Chondrocyte (in vitro differentiated cells): ENCODE data around the gene CCDC127. TPM values are rescaled to one million over a fixed set of nuclear protein-coding genes. Genes with fewer than 3 reads are reported as not detected.

Experiments used
- DNase-seq: peaks from one replicate; pipeline ENCODE4 v3.0.0; 2021; ENCODE audit warnings: mixed read lengths, low spot score
- H3K27ac Mint-ChIP-seq: one replicate; pipeline ENCODE4 v1.8.0; 2021; ENCODE audit warnings: mild to moderate bottlenecking, moderate library complexity, mixed read lengths; ENCODE audit not compliant: unreplicated experiment
- H3K27me3 Mint-ChIP-seq: 2 replicates; pipeline ENCODE4 v1.8.0; 2021; ENCODE audit warnings: low read depth, mixed read lengths
- H3K36me3 Mint-ChIP-seq: 2 replicates; pipeline ENCODE4 v1.8.0; 2021; ENCODE audit warnings: low read depth, mixed read lengths
- H3K4me1 Mint-ChIP-seq: 2 replicates; pipeline ENCODE4 v1.8.0; 2021; ENCODE audit warnings: low read depth, mild to moderate bottlenecking, mixed read lengths
- H3K4me3 Mint-ChIP-seq: one replicate; pipeline ENCODE4 v1.8.0; 2021; ENCODE audit warnings: mild to moderate bottlenecking, moderate library complexity, mixed read lengths; ENCODE audit not compliant: unreplicated experiment
- H3K9me3 Mint-ChIP-seq: 2 replicates; pipeline ENCODE4 v1.8.0; 2021; ENCODE audit warnings: low read depth, mixed read lengths
- CTCF ChIP-seq: fragments of 200-600 bp; sonication (generic); IDR thresholded peaks from 2 replicates; pipeline ENCODE4 v1.5.0; 2021; ENCODE audit warnings: antibody characterized with exemption, mild to moderate bottlenecking, moderate library complexity
- total RNA-seq: library from RNA; stranded (reverse); gene quantifications from 3 replicates; pipeline ENCODE4 v1.2.1, GENCODE V29; 2021

The CCDC127 gene
- total RNA-seq, 1 donor from 2014 or later, result 8.0 TPM

GRCh38 chr5:155651-156410 lies 62.1 kb downstream of the CCDC127 start:
- H3K9me3 Mint-ChIP-seq, result no peaks in the 10 kb centered on the region
- H3K36me3 Mint-ChIP-seq, result peaks cover 3% of the 10 kb centered on the region
- H3K27ac Mint-ChIP-seq, result no peak overlapping the region
- H3K4me3 Mint-ChIP-seq, result no peak overlapping the region
- peaks cover 8% of the 10 kb centered on the region for H3K27me3 Mint-ChIP-seq
- no peak for TF ChIP-seq CTCF
- DNase-seq, result peak; percentile 86
- peaks cover 30% of the 10 kb centered on the region for H3K4me1 Mint-ChIP-seq

GRCh38 chr5:154826-155225 lies 63.1 kb downstream of the CCDC127 start:
- H3K36me3 Mint-ChIP-seq, result peaks cover 3% of the 10 kb centered on the region
- H3K9me3 Mint-ChIP-seq, result no peaks in the 10 kb centered on the region
- H3K4me1 Mint-ChIP-seq, result peaks cover 28% of the 10 kb centered on the region
- peak; percentile 38 for DNase-seq
- no peak overlapping the region for H3K27ac Mint-ChIP-seq
- no peak for TF ChIP-seq CTCF
- H3K27me3 Mint-ChIP-seq, result peaks cover 8% of the 10 kb centered on the region
- H3K4me3 Mint-ChIP-seq, result no peak overlapping the region

- H3K4me3 Mint-ChIP-seq, result no peak overlapping the region
- H3K9me3 Mint-ChIP-seq, result peaks cover 5% of the 10 kb centered on the region
- no peak overlapping the region for H3K27ac Mint-ChIP-seq
- peaks cover 8% of the 10 kb centered on the region for H3K27me3 Mint-ChIP-seq
- peaks cover 28% of the 10 kb centered on the region for H3K4me1 Mint-ChIP-seq
- TF ChIP-seq CTCF, result no peak
- H3K36me3 Mint-ChIP-seq, result peaks cover 3% of the 10 kb centered on the region
- peak; percentile 48 for DNase-seq
Measured at GRCh38 chr5:154236-154635, 63.7 kb downstream of the CCDC127 start.

- DNase-seq, result no peak
- peaks cover 24% of the 10 kb centered on the region for H3K4me1 Mint-ChIP-seq
- H3K36me3 Mint-ChIP-seq, result peaks cover 3% of the 10 kb centered on the region
- H3K4me3 Mint-ChIP-seq, result no peak overlapping the region
- H3K9me3 Mint-ChIP-seq, result peaks cover 7% of the 10 kb centered on the region
- peaks cover 8% of the 10 kb centered on the region for H3K27me3 Mint-ChIP-seq
- TF ChIP-seq CTCF, result no peak
- no peak overlapping the region for H3K27ac Mint-ChIP-seq
Measured at GRCh38 chr5:153256-153655, 64.7 kb downstream of the CCDC127 start.

GRCh38 chr5:152077-152476 lies 65.9 kb downstream of the CCDC127 start:
- H3K27ac Mint-ChIP-seq, result no peak overlapping the region
- no peak for TF ChIP-seq CTCF
- H3K27me3 Mint-ChIP-seq, result peaks cover 8% of the 10 kb centered on the region
- no peak for DNase-seq
- H3K36me3 Mint-ChIP-seq, result peaks cover 11% of the 10 kb centered on the region
- H3K4me3 Mint-ChIP-seq, result no peak overlapping the region
- H3K4me1 Mint-ChIP-seq, result peaks cover 24% of the 10 kb centered on the region
- peaks cover 19% of the 10 kb centered on the region for H3K9me3 Mint-ChIP-seq
